T-helper 1 cell (primary cell): Measurements from ENCODE around the gene FAM180B.

Experiments used
- DNase-seq, 5 donors: peaks; one replicate each; pipeline ENCODE4 v3.0.0-alpha.2; 2012 to 2020

FAM180B gene

DNA sequence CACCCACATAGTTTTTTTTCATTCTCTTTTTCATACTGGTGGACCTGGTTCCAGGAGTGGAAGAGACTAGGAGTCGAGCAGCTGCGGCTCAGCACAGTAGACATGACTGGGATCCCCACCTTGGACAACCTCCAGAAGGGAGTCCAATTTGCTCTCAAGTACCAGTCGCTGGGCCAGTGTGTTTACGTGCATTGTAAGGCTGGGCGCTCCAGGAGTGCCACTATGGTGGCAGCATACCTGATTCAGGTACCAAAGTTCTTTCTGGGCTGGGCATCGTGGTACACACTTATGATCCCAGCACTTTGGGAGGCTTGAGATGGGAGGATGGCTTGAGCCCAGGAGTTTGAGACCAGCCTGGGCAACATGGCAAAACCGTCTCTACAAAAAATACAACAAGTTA lies 16.8 kb upstream of the FAM180B start:
- DNase-seq, result no peak

DNA sequence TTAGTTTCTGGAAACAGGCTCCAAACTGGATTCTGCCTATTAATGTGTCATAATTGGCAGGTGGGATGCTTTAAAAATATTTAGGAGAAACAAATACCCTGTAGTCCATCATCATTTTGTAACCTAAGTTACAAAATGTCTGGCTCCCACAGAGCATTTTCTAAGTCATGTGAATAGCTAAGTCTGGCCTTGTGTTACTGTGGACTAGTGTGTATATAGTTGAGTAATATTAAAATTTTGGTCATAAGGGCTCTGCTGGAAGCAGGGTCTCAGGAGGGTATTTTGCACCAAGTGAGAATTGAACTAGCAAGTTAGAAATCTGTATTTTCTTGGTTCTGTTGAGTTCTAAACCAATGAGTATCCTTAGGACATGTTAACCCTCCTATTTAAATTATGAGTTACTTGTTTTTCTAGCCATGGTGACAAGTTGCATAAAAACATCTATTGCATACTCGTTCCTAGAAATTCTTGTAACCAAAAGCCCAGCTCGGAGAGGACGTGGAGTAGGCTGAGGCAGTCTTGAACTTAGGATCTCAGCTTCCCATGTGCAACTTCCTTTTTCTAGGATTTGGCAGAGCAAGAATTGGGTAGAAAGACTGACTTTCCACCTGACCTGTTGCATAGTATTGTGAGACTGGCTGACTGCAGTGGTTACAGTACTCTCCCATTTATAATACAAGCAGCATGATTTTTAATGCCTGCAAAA lies 15.7 kb upstream of the FAM180B start:
- no peak for DNase-seq

DNA sequence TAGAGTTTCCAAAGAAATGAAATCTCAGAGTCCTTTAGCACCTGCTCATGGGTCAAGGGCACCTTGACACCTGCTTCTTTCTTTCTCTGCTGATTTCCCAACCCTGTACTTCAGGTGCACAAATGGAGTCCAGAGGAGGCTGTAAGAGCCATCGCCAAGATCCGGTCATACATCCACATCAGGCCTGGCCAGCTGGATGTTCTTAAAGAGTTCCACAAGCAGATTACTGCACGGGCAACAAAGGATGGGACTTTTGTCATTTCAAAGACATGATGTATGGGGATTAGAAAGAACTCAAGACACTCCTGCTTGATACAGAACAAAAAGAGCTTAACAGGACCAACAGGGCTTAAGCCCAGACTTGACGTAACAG lies 15.1 kb upstream of the FAM180B start:
- DNase-seq, result no peak

DNA sequence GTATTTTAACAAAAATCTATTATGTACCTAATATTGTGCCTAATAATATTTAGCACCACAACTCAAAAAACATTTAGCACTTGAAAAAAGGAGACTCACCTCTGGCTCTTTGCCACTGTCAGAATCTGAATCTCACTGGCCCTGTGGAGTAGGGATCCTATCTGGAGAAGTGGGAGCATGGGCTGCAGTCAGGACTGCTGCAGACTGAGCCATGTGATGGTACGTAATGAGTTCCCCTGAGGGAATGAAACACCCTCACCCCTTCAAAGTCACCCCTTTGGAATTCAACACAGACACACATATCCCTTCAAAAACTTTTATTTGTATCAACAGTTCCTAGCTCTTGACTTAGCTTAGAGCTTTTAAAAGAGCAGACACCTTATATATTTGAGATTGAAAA lies 14.6 kb upstream of the FAM180B start:
- DNase-seq, result no peak

DNA sequence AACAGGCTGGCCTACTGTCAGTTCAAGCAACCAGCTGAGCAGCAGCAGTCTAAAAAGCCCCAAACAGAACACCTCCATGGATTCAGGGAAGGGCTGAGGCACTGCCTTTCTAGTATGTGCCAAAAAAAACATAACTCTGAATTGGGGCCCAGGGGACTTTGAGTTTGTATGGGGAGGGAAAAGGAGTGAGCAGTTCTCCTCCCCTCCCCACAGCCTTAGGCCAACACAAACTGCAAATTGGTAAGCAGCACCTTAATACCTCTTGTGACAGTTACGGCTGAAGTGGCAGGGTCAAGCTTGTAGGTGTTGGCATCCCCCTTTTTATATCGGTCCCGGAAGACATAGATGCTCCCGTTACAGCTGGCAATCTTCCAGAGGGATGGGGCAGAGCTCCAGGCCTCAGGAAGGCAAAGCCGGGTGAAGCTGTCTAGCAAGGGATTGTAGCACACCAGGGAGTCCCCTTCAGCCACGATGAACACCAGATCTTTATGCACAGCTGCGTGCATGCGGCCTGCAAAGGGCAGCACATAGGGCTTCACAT lies 13.7 kb upstream of the FAM180B start:
- no peak for DNase-seq

DNA sequence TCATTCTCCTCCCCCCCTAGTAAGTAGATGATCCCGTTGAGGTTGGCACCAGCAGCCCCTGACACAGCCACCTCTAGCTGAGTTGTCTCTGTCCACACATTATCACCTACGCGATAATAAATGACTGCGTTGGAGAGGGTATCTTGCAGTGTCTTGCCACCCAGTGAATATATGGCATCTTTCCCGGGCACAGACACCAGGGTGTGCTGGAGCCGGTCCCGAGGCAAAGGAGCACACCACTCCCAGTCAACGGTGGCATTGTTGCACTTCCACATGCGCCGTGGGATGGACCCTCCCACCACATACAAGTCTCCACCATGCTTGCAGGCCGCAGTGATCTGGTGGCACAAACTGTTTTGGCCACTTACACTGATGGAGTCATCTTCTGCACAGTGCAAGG lies 13.2 kb upstream of the FAM180B start:
- no peak for DNase-seq

- DNase-seq, result no peak
Measured at GRCh38 chr11:47577460-47578041, 8.9 kb upstream of the FAM180B start.

- peak; percentile 71 to 89 (median 83) for DNase-seq
Measured at GRCh38 chr11:47578524-47579494, 7.7 kb upstream of the FAM180B start, which contains the start of the genes KBTBD4 and NDUFS3. Gene KBTBD4, minus strand, starts transcription at chr11:47578970. Its CDS starts 19 bp downstream, at chr11:47578951. Gene NDUFS3, plus strand, starts transcription at chr11:47579074. Its CDS starts 18 bp downstream, at chr11:47579092.

- no peak for DNase-seq
Measured at GRCh38 chr11:47583844-47584243, 2.6 kb upstream of the FAM180B start.

- DNase-seq, result no peak
Measured at GRCh38 chr11:47587039-47587716, 700 bp downstream of the FAM180B start.

GRCh38 chr11:47587723-47588326 lies 1.3 kb downstream of the FAM180B start:
- DNase-seq, result no peak

DNA sequence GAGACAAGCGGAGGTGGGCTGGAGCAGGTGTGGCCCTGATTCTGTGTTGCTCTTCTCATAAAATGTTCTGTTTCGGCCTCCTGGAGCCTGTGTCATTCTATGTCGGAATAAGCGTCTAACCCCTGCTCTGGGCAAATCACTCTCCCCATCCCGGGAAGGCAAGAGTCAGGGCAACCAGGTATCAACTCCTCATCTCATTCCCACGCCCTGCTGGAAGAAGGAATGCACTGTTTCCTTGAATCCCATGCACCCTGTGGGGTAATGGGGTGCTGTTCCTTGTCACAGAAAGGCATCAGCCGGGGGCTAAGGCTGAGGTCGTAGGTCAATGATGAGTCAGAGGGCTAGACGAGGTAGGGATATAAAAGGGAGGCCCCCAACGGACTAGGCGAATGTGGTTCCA lies 2.6 kb downstream of the FAM180B start:
- DNase-seq, result no peak

DNA sequence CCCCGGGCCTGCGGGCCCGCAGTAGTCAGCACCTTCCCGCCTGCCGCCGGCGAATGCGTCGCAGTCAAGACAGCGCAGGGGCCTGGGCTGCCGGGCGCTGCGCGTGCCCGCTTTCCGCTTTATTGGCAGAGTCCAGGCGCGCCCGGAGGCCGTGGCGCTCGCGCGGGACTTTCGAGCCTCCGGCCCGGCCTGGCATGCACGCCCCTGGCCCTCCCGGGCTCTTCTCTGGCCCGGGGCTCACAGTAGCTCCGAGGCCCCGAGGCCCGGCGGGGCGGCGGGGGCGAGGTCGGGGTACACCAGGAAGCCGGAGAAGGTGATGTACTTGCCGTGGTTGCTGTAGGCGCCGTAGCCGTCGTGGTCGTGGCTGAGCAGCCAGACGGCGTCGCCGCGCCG lies 3.1 kb downstream of the FAM180B start:
- DNase-seq, result no peak

GRCh38 chr11:47589977-47590861 lies 3.7 kb downstream of the FAM180B start:
- DNase-seq, result no peak

GRCh38 chr11:47591764-47592163 lies 5.3 kb downstream of the FAM180B start:
- DNase-seq, result peak in 1 of 5 donors; percentile 36

- DNase-seq, result no peak
Measured at GRCh38 chr11:47592251-47592650, 5.8 kb downstream of the FAM180B start.

GRCh38 chr11:47592970-47593369 lies 6.5 kb downstream of the FAM180B start:
- no peak for DNase-seq

DNA sequence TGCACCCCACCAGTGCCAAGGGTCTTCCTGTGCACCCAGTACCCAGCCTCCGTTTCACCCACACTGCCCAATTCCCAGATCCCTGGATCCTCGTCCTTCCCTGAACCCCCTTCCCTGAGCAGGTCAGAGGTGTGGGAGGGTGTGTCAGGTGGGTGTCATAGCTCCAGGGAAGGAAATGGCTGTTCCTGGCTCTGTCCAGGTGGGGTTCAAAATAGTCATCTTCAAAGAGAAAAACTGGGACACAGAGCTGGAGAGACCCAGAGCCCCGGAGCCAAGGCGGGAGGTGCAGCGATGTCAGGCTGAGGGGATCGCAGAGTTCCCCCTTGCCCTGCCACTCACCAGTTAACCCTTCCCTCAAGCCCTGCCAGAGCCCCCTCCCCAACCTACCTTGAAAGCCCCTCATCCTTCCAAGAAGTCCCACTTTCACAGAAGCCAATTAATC lies 7.0 kb downstream of the FAM180B start:
- no peak for DNase-seq

- no peak for DNase-seq
Measured at GRCh38 chr11:47593934-47594855, 7.7 kb downstream of the FAM180B start, which contains the start of gene C1QTNF4. Gene C1QTNF4, minus strand, starts transcription at chr11:47594411. Its CDS starts 3,601 bp downstream, at chr11:47590810.

- DNase-seq, result no peak
Measured at GRCh38 chr11:47595029-47595428, 8.6 kb downstream of the FAM180B start.
